ENCODE measurements around the gene CEP85L.

DNA sequence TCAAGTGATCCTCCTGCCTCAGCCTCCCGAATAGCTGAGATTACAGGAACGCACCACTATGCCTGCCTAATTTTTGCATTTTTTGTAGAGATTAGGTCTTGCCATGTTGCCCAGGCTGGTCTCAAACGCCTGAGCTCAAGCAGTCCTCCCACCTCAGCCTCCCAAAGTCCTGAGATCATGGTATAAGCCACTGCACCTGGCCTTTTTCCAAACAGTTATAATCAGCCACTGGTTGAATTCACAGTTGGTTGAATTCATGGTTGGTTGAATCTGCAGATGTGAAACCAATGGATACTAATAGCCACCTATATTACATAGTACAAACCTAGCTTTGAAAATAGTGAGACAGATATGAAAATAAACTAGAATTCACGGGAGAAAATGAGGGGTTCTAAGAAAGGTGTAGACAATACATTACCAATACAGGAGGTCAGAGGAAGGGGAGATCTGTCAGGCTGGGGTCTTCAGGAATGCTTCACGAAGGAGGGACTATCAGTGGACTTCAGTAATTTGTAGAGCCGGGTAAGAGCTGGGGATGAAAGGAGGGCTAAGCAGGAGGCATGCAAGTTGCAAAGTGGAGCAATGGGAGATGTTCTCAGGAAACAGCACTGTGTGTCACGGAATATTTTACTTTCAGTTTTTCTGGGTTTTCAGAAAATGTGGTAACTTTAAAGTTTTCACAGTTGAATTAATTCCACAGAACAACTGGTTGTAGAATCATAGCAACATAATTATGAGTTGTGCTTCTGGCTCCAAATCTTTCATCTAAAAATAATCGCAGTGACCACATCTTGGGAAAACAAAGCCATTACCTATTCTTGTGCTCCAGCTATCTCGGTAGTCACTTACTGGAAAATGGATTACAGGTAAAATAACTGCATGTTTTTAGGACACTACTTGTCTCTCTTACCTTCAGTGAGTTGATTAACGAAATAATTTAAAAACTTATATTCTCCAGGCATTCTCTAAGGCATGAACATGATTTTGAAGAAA, 12.9 kb upstream of the CEP85L start:
- TF ChIP-seq, protein P1, sequence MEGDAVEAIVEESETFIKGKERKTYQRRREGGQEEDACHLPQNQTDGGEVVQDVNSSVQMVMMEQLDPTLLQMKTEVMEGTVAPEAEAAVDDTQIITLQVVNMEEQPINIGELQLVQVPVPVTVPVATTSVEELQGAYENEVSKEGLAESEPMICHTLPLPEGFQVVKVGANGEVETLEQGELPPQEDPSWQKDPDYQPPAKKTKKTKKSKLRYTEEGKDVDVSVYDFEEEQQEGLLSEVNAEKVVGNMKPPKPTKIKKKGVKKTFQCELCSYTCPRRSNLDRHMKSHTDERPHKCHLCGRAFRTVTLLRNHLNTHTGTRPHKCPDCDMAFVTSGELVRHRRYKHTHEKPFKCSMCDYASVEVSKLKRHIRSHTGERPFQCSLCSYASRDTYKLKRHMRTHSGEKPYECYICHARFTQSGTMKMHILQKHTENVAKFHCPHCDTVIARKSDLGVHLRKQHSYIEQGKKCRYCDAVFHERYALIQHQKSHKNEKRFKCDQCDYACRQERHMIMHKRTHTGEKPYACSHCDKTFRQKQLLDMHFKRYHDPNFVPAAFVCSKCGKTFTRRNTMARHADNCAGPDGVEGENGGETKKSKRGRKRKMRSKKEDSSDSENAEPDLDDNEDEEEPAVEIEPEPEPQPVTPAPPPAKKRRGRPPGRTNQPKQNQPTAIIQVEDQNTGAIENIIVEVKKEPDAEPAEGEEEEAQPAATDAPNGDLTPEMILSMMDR (IDR thresholded peaks at IDR 0.05; ENCODE audit: insufficient read depth, low read length, poor library complexity, severe bottlenecking): no peak
- no peak for TF ChIP-seq EZH2phosphoT487 (conservative IDR thresholded peaks at IDR 0.05; ENCODE audit: low read length)
